ENCODE results near the gene ECHDC3. TPM values are rescaled to one million over a fixed set of nuclear protein-coding genes. Genes with fewer than 3 reads are reported as not detected.

Gene ECHDC3
- 2.1 and 8.7 TPM in 2 replicates for total RNA-seq

GRCh38 chr10:11742009-11742778 lies at the start of gene ECHDC3:
TSS of gene ECHDC3 (plus strand) at chr10:11742382. CDS start at chr10:11742577, 195 bp downstream.

Other genes starting within 250 kb of the ECHDC3 start
- gene USP6NL, start 130.7 kb upstream of the ECHDC3 start, total RNA-seq, result 7.6 and 20.5 TPM in 2 replicates
- 3.9 and 8.0 TPM in 2 replicates for gene PROSER2, start 81.0 kb downstream of the ECHDC3 start, total RNA-seq